K562 (cell line): ENCODE data around the gene MYO1H. TPM values are rescaled to one million over a fixed set of nuclear protein-coding genes. Genes with fewer than 3 reads are reported as not detected.

Experiments
- CAMTA2 ChIP-seq: fragments of 250-450 bp; sonication (Bioruptor Pico); conservative IDR thresholded peaks from 2 replicates; pipeline ENCODE4 v1.5.1; 2022
- CCAR2 ChIP-seq: fragments of 200-400 bp; formaldehyde crosslinking; IDR thresholded peaks from 2 replicates; pipeline ENCODE4 v1.6.1; 2017; ENCODE audit warnings: mild to moderate bottlenecking, low read depth, low read length
- ERF ChIP-seq: fragments of 450-650 bp; formaldehyde crosslinking; IDR thresholded peaks from 2 replicates; pipeline ENCODE4 v1.4.0; 2020; ENCODE audit warnings: mild to moderate bottlenecking, mixed read lengths
- ETV5 ChIP-seq: sonication (generic); formaldehyde crosslinking; IDR thresholded peaks from 2 replicates; pipeline ENCODE4 v1.4.0; 2020; ENCODE audit warnings: low read depth, mild to moderate bottlenecking, missing genetic modification reagents
- FOXK2 ChIP-seq, 2 experiments: fragments of 450-650 bp; IDR thresholded peaks in 1 of 2; conservative IDR thresholded peaks in 1 of 2; 2 replicates each; pipeline ENCODE4 v1.6.1; 2016; ENCODE audit warnings: low read depth in 2 of 2, mild to moderate bottlenecking in 1 of 2
- HDAC1 ChIP-seq, 2 experiments: fragments of 450-650 bp; IDR thresholded peaks; 2 replicates each; pipeline ENCODE4 v1.6.1; 2016 to 2017; ENCODE audit warnings: inconsistent platforms in 1 of 2, mild to moderate bottlenecking in 1 of 2, moderate library complexity in 1 of 2
- JUN ChIP-seq, 2 experiments: sonication (generic) in 1 of 2; formaldehyde crosslinking in 1 of 2; IDR thresholded peaks; 2 replicates each; pipeline versions ENCODE4 v1.6.1 to v1.8.0; 2012 to 2022; ENCODE audit warnings: borderline replicate concordance in 2 of 2, mild to moderate bottlenecking in 2 of 2, improper control_type of control experiment in 1 of 2, low read depth in 1 of 2, low read length in 1 of 2, missing genetic modification reagents in 1 of 2
- MBD2 ChIP-seq: sonication (generic); IDR thresholded peaks from 2 replicates; pipeline ENCODE4 v1.6.1; 2016; ENCODE audit warnings: low read depth, borderline replicate concordance
- RBM25 ChIP-seq: fragments of 200-400 bp; formaldehyde crosslinking; IDR thresholded peaks from 2 replicates; pipeline ENCODE4 v1.6.1; 2018; ENCODE audit warnings: low read length, low read depth, moderate library complexity; ENCODE audit not compliant: severe bottlenecking
- SAFB ChIP-seq: fragments of 200-400 bp; formaldehyde crosslinking; IDR thresholded peaks from 2 replicates; pipeline ENCODE4 v1.6.1; 2017; ENCODE audit warnings: low read depth, low read length, borderline replicate concordance
- SLC30A9 ChIP-seq: fragments of 250-450 bp; sonication (Bioruptor Pico); IDR thresholded peaks from 2 replicates; pipeline ENCODE4 v1.8.0; 2022; ENCODE audit warnings: mild to moderate bottlenecking, moderate library complexity
- ZBTB17 ChIP-seq: fragments of 450-650 bp; formaldehyde crosslinking; IDR thresholded peaks from 2 replicates; pipeline ENCODE4 v1.4.0; 2020; ENCODE audit warnings: mild to moderate bottlenecking
- ZNF764 ChIP-seq: fragments of 250-450 bp; sonication (Bioruptor Pico); IDR thresholded peaks from 2 replicates; pipeline ENCODE4 v1.4.0; 2020; ENCODE audit warnings: low read depth, mild to moderate bottlenecking, moderate library complexity
- polyA plus RNA-seq, 8 experiments: library from polyadenylated mRNA; depleted of rRNA in 4 of 8; stranded (reverse) in 5 of 8; unstranded in 3 of 8; fragments of >200 nt; fragmentation: Nextera tagmentation in 2 of 8; fragmentation: Illumina TruSeq in 1 of 8; extraction: Ambion mirVana in 2 of 8; extraction: Trizol in 1 of 8; gene quantifications; 2 replicates each; pipeline versions ENCODE4 v1.2.1 to v1.2.3, GENCODE V29; 2011 to 2014; ENCODE audit warnings: inconsistent platforms in 1 of 8, missing spikeins in 1 of 8
- total RNA-seq, 7 experiments: library from RNA; depleted of rRNA in 6 of 7; stranded (reverse); fragments of >200 nt in 6 of 7; fragmentation: Illumina TruSeq in 2 of 7; extraction: Trizol in 2 of 7; gene quantifications; 2 replicates each; pipeline versions ENCODE4 v1.2.1 to v1.2.3, GENCODE V29; 2011 to 2021; ENCODE audit warnings: low replicate concordance in 1 of 7
- TF ChIP-seq, protein P1 (sequence below): sonication (generic); formaldehyde crosslinking; IDR thresholded peaks from 2 replicates; pipeline ENCODE4 v1.8.1; 2023; ENCODE audit warnings: mild to moderate bottlenecking, missing genetic modification reagents, moderate library complexity
- TF ChIP-seq, protein P2 (sequence below): IDR thresholded peaks from 2 replicates; pipeline ENCODE4 v1.6.1; 2011; ENCODE audit warnings: borderline replicate concordance, low read depth, mild to moderate bottlenecking, moderate library complexity, low read length; ENCODE audit not compliant: insufficient read depth, poor library complexity, severe bottlenecking
- TF ChIP-seq, protein P3 (sequence below): sonication (generic); IDR thresholded peaks from 2 replicates; pipeline ENCODE4 v1.6.1; 2016
- TF ChIP-seq, protein P4 (sequence below): fragments of 450-650 bp; IDR thresholded peaks from 2 replicates; pipeline ENCODE4 v1.6.1; 2016
- TF ChIP-seq, protein P5 (sequence below): fragments of 450-650 bp; IDR thresholded peaks from 2 replicates; pipeline ENCODE4 v1.6.1; 2016; ENCODE audit warnings: low read depth, mild to moderate bottlenecking, moderate library complexity

Gene MYO1H
- total and polyA plus RNA-seq, 9 of the 15 experiments (the other 6 are each of a cell fraction or from before 2014, with no cell fraction given): not detected

DNA sequence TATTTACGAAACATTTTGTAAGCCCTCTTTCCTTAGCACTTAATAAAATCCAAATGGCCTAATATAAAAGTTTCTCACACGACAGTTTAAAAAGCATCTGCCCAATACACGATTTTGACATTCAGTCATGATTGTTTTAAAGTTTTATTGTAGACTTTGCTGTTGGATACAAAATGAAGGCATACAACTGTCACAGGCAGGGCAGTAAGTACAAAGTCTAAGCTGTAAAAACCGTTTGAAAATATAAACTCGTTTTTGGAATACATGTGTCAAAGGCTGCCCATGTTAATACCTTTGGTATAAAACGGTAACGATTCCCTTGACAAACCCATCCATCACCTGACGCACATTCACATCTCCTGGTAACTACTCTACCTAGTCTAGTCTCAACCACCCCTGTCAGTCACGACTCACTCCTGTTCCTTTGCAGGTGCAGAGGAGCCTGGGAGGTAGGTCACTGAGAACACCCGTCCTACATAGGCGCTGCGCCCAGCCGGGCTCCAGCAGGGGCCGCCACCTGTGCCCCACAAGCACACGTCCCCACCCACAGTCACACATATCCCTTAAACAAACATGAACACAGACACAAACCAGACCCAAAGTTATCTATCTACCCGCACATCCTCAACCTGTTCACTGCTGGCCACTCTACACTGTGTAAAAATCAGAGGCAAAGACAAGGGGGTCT is 102.3 kb downstream of the MYO1H start (continued):
- TF ChIP-seq SLC30A9 (CRISPR knock-in tag) (no peak), CAMTA2 (CRISPR knock-in tag) (no peak), ZBTB17 (CRISPR knock-in tag) (no peak), HDAC1 (IDR thresholded peaks at IDR 0.05) (no peak), ERF (no peak), ZNF764 (CRISPR knock-in tag) (no peak), FOXK2 (conservative IDR thresholded peaks at IDR 0.05 in 1 of 2, IDR thresholded peaks at IDR 0.05 in 1 of 2; ENCODE audit: low read depth in 2 of 2) (no peak), CCAR2 (no peak), RBM25 (no peak), JUN (IDR thresholded peaks at IDR 0.05; ENCODE audit: borderline replicate concordance, low read depth, low read length) (no peak), JUN (CRISPR knock-in tag; IDR thresholded peaks at IDR 0.05; ENCODE audit: borderline replicate concordance) (no peak), ETV5 (CRISPR knock-in tag) (no peak), MBD2 (no peak), SAFB (no peak)
- TF ChIP-seq, protein P1, sequence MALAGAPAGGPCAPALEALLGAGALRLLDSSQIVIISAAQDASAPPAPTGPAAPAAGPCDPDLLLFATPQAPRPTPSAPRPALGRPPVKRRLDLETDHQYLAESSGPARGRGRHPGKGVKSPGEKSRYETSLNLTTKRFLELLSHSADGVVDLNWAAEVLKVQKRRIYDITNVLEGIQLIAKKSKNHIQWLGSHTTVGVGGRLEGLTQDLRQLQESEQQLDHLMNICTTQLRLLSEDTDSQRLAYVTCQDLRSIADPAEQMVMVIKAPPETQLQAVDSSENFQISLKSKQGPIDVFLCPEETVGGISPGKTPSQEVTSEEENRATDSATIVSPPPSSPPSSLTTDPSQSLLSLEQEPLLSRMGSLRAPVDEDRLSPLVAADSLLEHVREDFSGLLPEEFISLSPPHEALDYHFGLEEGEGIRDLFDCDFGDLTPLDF (CRISPR knock-in tag): no peak
- TF ChIP-seq, protein P2, sequence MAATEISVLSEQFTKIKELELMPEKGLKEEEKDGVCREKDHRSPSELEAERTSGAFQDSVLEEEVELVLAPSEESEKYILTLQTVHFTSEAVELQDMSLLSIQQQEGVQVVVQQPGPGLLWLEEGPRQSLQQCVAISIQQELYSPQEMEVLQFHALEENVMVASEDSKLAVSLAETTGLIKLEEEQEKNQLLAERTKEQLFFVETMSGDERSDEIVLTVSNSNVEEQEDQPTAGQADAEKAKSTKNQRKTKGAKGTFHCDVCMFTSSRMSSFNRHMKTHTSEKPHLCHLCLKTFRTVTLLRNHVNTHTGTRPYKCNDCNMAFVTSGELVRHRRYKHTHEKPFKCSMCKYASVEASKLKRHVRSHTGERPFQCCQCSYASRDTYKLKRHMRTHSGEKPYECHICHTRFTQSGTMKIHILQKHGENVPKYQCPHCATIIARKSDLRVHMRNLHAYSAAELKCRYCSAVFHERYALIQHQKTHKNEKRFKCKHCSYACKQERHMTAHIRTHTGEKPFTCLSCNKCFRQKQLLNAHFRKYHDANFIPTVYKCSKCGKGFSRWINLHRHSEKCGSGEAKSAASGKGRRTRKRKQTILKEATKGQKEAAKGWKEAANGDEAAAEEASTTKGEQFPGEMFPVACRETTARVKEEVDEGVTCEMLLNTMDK: peak; percentile 31
- TF ChIP-seq, protein P3, sequence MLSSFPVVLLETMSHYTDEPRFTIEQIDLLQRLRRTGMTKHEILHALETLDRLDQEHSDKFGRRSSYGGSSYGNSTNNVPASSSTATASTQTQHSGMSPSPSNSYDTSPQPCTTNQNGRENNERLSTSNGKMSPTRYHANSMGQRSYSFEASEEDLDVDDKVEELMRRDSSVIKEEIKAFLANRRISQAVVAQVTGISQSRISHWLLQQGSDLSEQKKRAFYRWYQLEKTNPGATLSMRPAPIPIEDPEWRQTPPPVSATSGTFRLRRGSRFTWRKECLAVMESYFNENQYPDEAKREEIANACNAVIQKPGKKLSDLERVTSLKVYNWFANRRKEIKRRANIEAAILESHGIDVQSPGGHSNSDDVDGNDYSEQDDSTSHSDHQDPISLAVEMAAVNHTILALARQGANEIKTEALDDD: 0 out of 2 replicates have a peak, but pooled peaks have one; percentile 21
- TF ChIP-seq, protein P4, sequence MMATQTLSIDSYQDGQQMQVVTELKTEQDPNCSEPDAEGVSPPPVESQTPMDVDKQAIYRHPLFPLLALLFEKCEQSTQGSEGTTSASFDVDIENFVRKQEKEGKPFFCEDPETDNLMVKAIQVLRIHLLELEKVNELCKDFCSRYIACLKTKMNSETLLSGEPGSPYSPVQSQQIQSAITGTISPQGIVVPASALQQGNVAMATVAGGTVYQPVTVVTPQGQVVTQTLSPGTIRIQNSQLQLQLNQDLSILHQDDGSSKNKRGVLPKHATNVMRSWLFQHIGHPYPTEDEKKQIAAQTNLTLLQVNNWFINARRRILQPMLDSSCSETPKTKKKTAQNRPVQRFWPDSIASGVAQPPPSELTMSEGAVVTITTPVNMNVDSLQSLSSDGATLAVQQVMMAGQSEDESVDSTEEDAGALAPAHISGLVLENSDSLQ: peak; percentile 32; the same call in 1 of the 2 replicates
- TF ChIP-seq, protein P5, sequence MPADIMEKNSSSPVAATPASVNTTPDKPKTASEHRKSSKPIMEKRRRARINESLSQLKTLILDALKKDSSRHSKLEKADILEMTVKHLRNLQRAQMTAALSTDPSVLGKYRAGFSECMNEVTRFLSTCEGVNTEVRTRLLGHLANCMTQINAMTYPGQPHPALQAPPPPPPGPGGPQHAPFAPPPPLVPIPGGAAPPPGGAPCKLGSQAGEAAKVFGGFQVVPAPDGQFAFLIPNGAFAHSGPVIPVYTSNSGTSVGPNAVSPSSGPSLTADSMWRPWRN: no peak
